Measurements from ENCODE around the gene RAB11FIP4.
"Not testable (repeated sequence)": the region's sequence is repeated elsewhere in the genome, so short reads cannot be mapped to it uniquely, and the experiment has no call there.

RAB11FIP4 gene

GRCh38 chr17:31439716-31440115 is 48.2 kb downstream of the RAB11FIP4 start:
- H3K4me3 ChIP-seq (replicated peaks; ENCODE audit: insufficient read depth, low read length), result no peak overlapping the region
- no peak overlapping the region for H3K27ac ChIP-seq (replicated peaks)
- no peak for TF ChIP-seq CTCF (IDR thresholded peaks at IDR 0.05; ENCODE audit: insufficient read depth, low read length)
- TF ChIP-seq SPI1 (IDR thresholded peaks at IDR 0.05; ENCODE audit: borderline replicate concordance, low read depth), result no peak
- no peak for TF ChIP-seq POLR2AphosphoS5 (IDR thresholded peaks at IDR 0.05; ENCODE audit: low read depth)
- TF ChIP-seq GABPA (IDR thresholded peaks at IDR 0.05; ENCODE audit: low read depth), result no peak
- TF ChIP-seq REST (IDR thresholded peaks at IDR 0.05; ENCODE audit: insufficient replicate concordance, low read depth), result no peak
- no peak for DNase-seq (ENCODE audit: low read depth in 1 of 2, low spot score in 1 of 2)
- H3K27me3 ChIP-seq (ENCODE audit: insufficient read depth, poor library complexity, severe bottlenecking), result no peaks in the 10 kb centered on the region

GRCh38 chr17:31442276-31442675 is 50.8 kb downstream of the RAB11FIP4 start:
- Histone ChIP-seq H3K27me3 (ENCODE audit: insufficient read depth, poor library complexity, severe bottlenecking) (no peaks in the 10 kb centered on the region), H3K4me3 (replicated peaks; ENCODE audit: insufficient read depth, low read length) (no peak overlapping the region), H3K27ac (replicated peaks) (no peak overlapping the region)
- DNase-seq (ENCODE audit: low read depth in 1 of 2, low spot score in 1 of 2), result no peak
- no peak for TF ChIP-seq CTCF (IDR thresholded peaks at IDR 0.05; ENCODE audit: insufficient read depth, low read length)
- no peak for TF ChIP-seq REST (IDR thresholded peaks at IDR 0.05; ENCODE audit: insufficient replicate concordance, low read depth)
- TF ChIP-seq GABPA (IDR thresholded peaks at IDR 0.05; ENCODE audit: low read depth), result no peak
- no peak for TF ChIP-seq SPI1 (IDR thresholded peaks at IDR 0.05; ENCODE audit: borderline replicate concordance, low read depth)
- no peak for TF ChIP-seq POLR2AphosphoS5 (IDR thresholded peaks at IDR 0.05; ENCODE audit: low read depth)

- not testable (repeated sequence) for DNase-seq (ENCODE audit: low read depth in 1 of 2, low spot score in 1 of 2); H3K4me3 ChIP-seq (replicated peaks; ENCODE audit: insufficient read depth, low read length); H3K27me3 ChIP-seq (ENCODE audit: insufficient read depth, poor library complexity, severe bottlenecking); H3K27ac ChIP-seq (replicated peaks)
Measured at GRCh38 chr17:31442856-31443255, 51.4 kb downstream of the RAB11FIP4 start.

GRCh38 chr17:31443386-31443785 is 51.9 kb downstream of the RAB11FIP4 start:
- TF ChIP-seq REST (IDR thresholded peaks at IDR 0.05; ENCODE audit: insufficient replicate concordance, low read depth), result no peak
- H3K27me3 ChIP-seq (ENCODE audit: insufficient read depth, poor library complexity, severe bottlenecking), result no peaks in the 10 kb centered on the region
- no peak for DNase-seq (ENCODE audit: low read depth in 1 of 2, low spot score in 1 of 2)
- no peak overlapping the region for H3K4me3 ChIP-seq (replicated peaks; ENCODE audit: insufficient read depth, low read length)
- H3K27ac ChIP-seq (replicated peaks), result no peak overlapping the region
